Activated CD4-positive, alpha-beta memory T cell treated with anti-CD3 and anti-CD28 coated beads for 36 hours (primary cell): ENCODE results near the gene LRRC74B. TPM values are rescaled to one million over a fixed set of nuclear protein-coding genes. Genes with fewer than 3 reads are reported as not detected.

Source experiments
- microRNA-seq: library from miRNA; unstranded; fragments of <30 nt; microRNA quantifications from one replicate; pipeline ENCODE4 v1.2.0, GENCODE V29; 2022; ENCODE audit warnings: borderline number of aligned reads, borderline microRNAs expressed, borderline replicate concordance
- total RNA-seq, 2 experiments: library from RNA; stranded (reverse); gene quantifications; one replicate each; pipeline ENCODE4 v1.2.3, GENCODE V29; 2021

LRRC74B gene
- total RNA-seq, 2 experiments from 2014 or later = not detected

Small RNA genes within 50 kb of the gene (microRNA-seq; reads per million reads assigned to microRNA genes)
- gene MIR649 = not detected

Other genes starting within 250 kb of the LRRC74B start
- 10 to 100 TPM; 57.9 to 58.9 TPM for gene PI4KA, start 187.1 kb upstream of the LRRC74B start, total RNA-seq
- 10 to 100 TPM; 28.2 to 29.1 TPM for gene SNAP29, start 186.9 kb upstream of the LRRC74B start, total RNA-seq
- gene CRKL, start 128.5 kb upstream of the LRRC74B start, total RNA-seq = 10 to 100 TPM; 65.1 to 65.7 TPM
- not detected for gene AIFM3, start 78.7 kb upstream of the LRRC74B start, total RNA-seq
- 10 to 100 TPM; 39.3 to 43.4 TPM for gene LZTR1, start 63.6 kb upstream of the LRRC74B start, total RNA-seq
- gene THAP7, start 43.8 kb upstream of the LRRC74B start, total RNA-seq = 10 to 100 TPM; 22.1 to 26.8 TPM
- gene P2RX6, start 30.8 kb upstream of the LRRC74B start, total RNA-seq = not detected
- gene SLC7A4, start 13.4 kb upstream of the LRRC74B start, total RNA-seq = not detected